Keratinocyte (primary cell): Measurements from ENCODE around the gene ASNSD1. TPM values are rescaled to one million over a fixed set of nuclear protein-coding genes. Genes with fewer than 3 reads are reported as not detected.

Experiments
- DNase-seq: peaks from one replicate; pipeline ENCODE4 v3.0.0-alpha.2; 2011; ENCODE audit warnings: low read depth, missing footprints, low spot score
- FAIRE-seq: peaks from 2 replicates; lab custom pipeline; 2011; peaks lifted over from hg19 to GRCh38; lab: Jason Lieb, UNC
- H2AFZ ChIP-seq: 2 replicates; pipeline ENCODE4 v1.6.0; 2012; ENCODE audit warnings: low read length, control low read depth, inconsistent platforms; ENCODE audit not compliant: control insufficient read depth
- H3K27ac ChIP-seq: 2 replicates; pipeline ENCODE4 v1.5.1; 2011; ENCODE audit warnings: low read length; ENCODE audit not compliant: control insufficient read depth, insufficient read depth
- H3K27me3 ChIP-seq: 3 replicates; pipeline ENCODE4 v1.6.0; 2011; ENCODE audit warnings: low read length; ENCODE audit not compliant: control insufficient read depth, insufficient read depth; ENCODE audit errors: extremely low read depth
- H3K36me3 ChIP-seq, 2 experiments: 2 replicates in 1 of 2; 3 replicates in 1 of 2; pipeline ENCODE4 v1.5.1; 2011; ENCODE audit warnings: low read length in 2 of 2, mild to moderate bottlenecking in 1 of 2; ENCODE audit not compliant: control insufficient read depth in 2 of 2, insufficient read depth in 2 of 2; ENCODE audit errors: extremely low read depth in 1 of 2
- H3K4me1 ChIP-seq: 3 replicates; pipeline ENCODE4 v1.5.1; 2011; ENCODE audit warnings: low read length; ENCODE audit not compliant: control insufficient read depth, insufficient read depth; ENCODE audit errors: extremely low read depth
- H3K4me2 ChIP-seq: 3 replicates; pipeline ENCODE4 v1.6.0; 2011; ENCODE audit warnings: low read depth, low read length; ENCODE audit not compliant: control insufficient read depth, insufficient read depth; ENCODE audit errors: extremely low read depth
- H3K4me3 ChIP-seq, 3 experiments: fragments of 200-600 bp in 1 of 3; sonication (generic) in 1 of 3; 2 replicates in 2 of 3; 3 replicates in 1 of 3; pipeline ENCODE4 v1.5.1; 2011 to 2016; ENCODE audit warnings: low read length in 3 of 3, mild to moderate bottlenecking in 3 of 3, control low read depth in 2 of 3, inconsistent platforms in 1 of 3, low read depth in 1 of 3, mixed read lengths in 1 of 3, mixed run types in 1 of 3, moderate library complexity in 1 of 3; ENCODE audit not compliant: control insufficient read depth in 2 of 3, insufficient read depth in 2 of 3; ENCODE audit errors: extremely low read depth in 1 of 3
- H3K79me2 ChIP-seq: 2 replicates; pipeline ENCODE4 v1.6.0; 2012; ENCODE audit warnings: low read length; ENCODE audit not compliant: control insufficient read depth, insufficient read depth
- H3K9ac ChIP-seq: 3 replicates; pipeline ENCODE4 v1.6.0; 2011; ENCODE audit warnings: low read length; ENCODE audit not compliant: control insufficient read depth, insufficient read depth; ENCODE audit errors: extremely low read depth
- H3K9me1 ChIP-seq: 3 replicates; pipeline ENCODE4 v1.6.0; 2011; ENCODE audit warnings: low read length; ENCODE audit not compliant: control insufficient read depth, insufficient read depth; ENCODE audit errors: extremely low read depth
- H3K9me3 ChIP-seq: 2 replicates; pipeline ENCODE4 v1.5.1; 2012; ENCODE audit warnings: low read depth, low read length; ENCODE audit not compliant: control insufficient read depth
- H4K20me1 ChIP-seq: 3 replicates; pipeline ENCODE4 v1.6.0; 2011; ENCODE audit warnings: low read length; ENCODE audit not compliant: control insufficient read depth, insufficient read depth; ENCODE audit errors: extremely low read depth
- EZH2 ChIP-seq: IDR thresholded peaks from one replicate; pipeline ENCODE4 v1.6.1; 2012; ENCODE audit warnings: inconsistent platforms, mild to moderate bottlenecking, low read length, moderate library complexity
- dilution Hi-C: fragments of 300-500 bp; cut with MboI; formaldehyde crosslinking; loops from one replicate; pipeline ENCODE4 v1.7.0; 2020; ENCODE audit warnings: low sequenced_read_pairs; ENCODE audit not compliant: extremely low pct_ligation_motif_present
- polyA plus RNA-seq, 5 experiments: library from polyadenylated mRNA; depleted of rRNA in 3 of 5; stranded (reverse) in 3 of 5; stranded (forward) in 1 of 5; unstranded in 1 of 5; fragments of >200 nt; gene quantifications; 1 replicate in 1 of 5; 2 replicates in 3 of 5; 3 replicates in 1 of 5; pipeline versions ENCODE4 v1.2.1 to v1.2.3, GENCODE V29; 2011 to 2012; ENCODE audit warnings: missing spikeins in 2 of 5, low read depth in 1 of 5, low replicate concordance in 1 of 5
- TF ChIP-seq, protein P1 (sequence below), 3 experiments: IDR thresholded peaks in 1 of 3; conservative IDR thresholded peaks in 1 of 3; optimal IDR thresholded peaks in 1 of 3; 2 replicates in 2 of 3; 3 replicates in 1 of 3; pipeline versions ENCODE3 to v1.5.1; 2011; ENCODE audit warnings: low read length in 3 of 3, mild to moderate bottlenecking in 3 of 3, moderate library complexity in 2 of 3, control low read depth in 1 of 3, inconsistent platforms in 1 of 3; ENCODE audit not compliant: insufficient read depth in 2 of 3; ENCODE audit errors: extremely low read depth in 1 of 3

The ASNSD1 gene
- polyA plus RNA-seq, 1 donor (not counting 4 experiments of a cell fraction or from before 2014, with no cell fraction given) = 40.0 TPM

DNA sequence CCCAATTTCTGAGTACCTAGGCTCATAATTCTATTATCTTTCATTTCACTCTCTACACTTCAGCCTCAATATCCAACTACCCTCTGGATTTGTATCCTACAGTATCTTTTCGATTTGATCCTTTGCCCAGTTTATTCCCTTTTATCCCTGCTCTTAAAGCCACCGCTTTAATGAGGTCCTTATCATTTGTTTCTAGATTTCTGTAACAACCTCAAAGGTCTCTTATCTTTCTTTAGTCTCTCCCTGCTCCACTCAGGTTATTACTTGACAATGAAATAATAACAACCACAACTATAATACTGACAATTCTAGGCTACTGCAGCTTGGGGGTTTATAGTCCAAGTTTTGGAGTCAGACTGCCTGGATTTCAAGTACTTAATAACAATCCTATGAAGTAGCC, 25.9 kb upstream of the ASNSD1 start:
- Histone ChIP-seq H3K4me3 (no peak overlapping the region), H2AFZ (no peak overlapping the region), H3K27me3 (no peaks in the 10 kb centered on the region), H3K9me3 (no peaks in the 10 kb centered on the region), H3K36me3 (no peaks in the 10 kb centered on the region), H4K20me1 (no peaks in the 10 kb centered on the region), H3K4me1 (no peaks in the 10 kb centered on the region), H3K9ac (no peak overlapping the region), H3K4me2 (no peak overlapping the region), H3K79me2 (no peaks in the 10 kb centered on the region), H3K9me1 (no peaks in the 10 kb centered on the region), H3K27ac (no peak overlapping the region)
- TF ChIP-seq, protein P1, sequence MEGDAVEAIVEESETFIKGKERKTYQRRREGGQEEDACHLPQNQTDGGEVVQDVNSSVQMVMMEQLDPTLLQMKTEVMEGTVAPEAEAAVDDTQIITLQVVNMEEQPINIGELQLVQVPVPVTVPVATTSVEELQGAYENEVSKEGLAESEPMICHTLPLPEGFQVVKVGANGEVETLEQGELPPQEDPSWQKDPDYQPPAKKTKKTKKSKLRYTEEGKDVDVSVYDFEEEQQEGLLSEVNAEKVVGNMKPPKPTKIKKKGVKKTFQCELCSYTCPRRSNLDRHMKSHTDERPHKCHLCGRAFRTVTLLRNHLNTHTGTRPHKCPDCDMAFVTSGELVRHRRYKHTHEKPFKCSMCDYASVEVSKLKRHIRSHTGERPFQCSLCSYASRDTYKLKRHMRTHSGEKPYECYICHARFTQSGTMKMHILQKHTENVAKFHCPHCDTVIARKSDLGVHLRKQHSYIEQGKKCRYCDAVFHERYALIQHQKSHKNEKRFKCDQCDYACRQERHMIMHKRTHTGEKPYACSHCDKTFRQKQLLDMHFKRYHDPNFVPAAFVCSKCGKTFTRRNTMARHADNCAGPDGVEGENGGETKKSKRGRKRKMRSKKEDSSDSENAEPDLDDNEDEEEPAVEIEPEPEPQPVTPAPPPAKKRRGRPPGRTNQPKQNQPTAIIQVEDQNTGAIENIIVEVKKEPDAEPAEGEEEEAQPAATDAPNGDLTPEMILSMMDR (optimal IDR thresholded peaks at IDR 0.05 in 1 of 3, IDR thresholded peaks at IDR 0.05 in 1 of 3, conservative IDR thresholded peaks at IDR 0.05 in 1 of 3; ENCODE audit: extremely low read depth in 1 of 3, insufficient read depth in 2 of 3, low read length in 3 of 3) = no peak
- TF ChIP-seq EZH2 = no peak
- FAIRE-seq (no peak), DNase-seq (no peak)
- dilution Hi-C loops = loop anchor here (25.0 kb wide), 1 partner anchor 173 kb away; no protein-coding TSS in a partner anchor

DNA sequence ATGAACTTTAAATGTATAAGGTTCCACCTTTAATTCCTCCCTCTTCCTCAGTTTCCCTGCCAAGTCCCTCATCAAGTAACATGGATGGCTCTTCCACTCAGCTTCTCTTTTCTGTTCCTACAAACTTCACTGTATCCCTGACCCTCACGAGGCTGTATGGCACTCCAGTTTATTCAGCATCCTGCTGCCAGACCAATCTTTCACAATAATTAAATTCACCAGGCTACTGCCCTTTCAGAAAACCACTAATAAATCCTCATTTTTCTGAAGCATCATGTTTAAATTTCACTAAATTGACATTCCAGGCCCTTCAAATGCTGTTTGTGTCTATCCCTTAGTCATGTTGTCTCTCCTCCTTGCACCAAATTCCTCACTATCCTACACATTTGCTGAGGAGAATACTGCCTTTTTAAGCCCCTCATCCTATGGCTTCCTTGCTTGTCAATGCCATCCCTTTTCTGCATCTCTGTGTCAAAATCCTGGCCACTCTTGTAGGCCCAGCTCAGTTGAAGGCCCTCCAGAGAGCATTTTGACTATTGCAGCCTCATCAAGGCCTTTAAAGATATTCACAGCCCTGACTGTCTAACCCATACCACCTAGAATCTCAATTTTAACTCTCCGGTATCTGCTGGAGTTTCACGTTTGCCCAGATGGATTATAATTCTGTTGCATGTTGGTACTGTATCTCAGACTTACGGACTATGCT, 22.8 kb upstream of the ASNSD1 start:
- Histone ChIP-seq H3K36me3 (no peaks in the 10 kb centered on the region), H3K4me1 (no peaks in the 10 kb centered on the region), H3K9ac (no peak overlapping the region), H3K9me3 (no peaks in the 10 kb centered on the region), H4K20me1 (no peaks in the 10 kb centered on the region), H3K4me3 (no peak overlapping the region), H3K9me1 (no peaks in the 10 kb centered on the region), H3K27me3 (no peaks in the 10 kb centered on the region), H2AFZ (no peak overlapping the region), H3K27ac (no peak overlapping the region), H3K79me2 (no peaks in the 10 kb centered on the region), H3K4me2 (no peak overlapping the region)
- no peak for DNase-seq
- FAIRE-seq = no peak
- dilution Hi-C loops = loop anchor here (25.0 kb wide), 1 partner anchor 176 kb away; no protein-coding TSS in a partner anchor
- TF ChIP-seq, protein P1 (optimal IDR thresholded peaks at IDR 0.05 in 1 of 3, IDR thresholded peaks at IDR 0.05 in 1 of 3, conservative IDR thresholded peaks at IDR 0.05 in 1 of 3; ENCODE audit: extremely low read depth in 1 of 3, insufficient read depth in 2 of 3, low read length in 3 of 3) = no peak
- no peak for TF ChIP-seq EZH2
